IMR-90 (cell line): Measurements from ENCODE around the gene LRG1. TPM values are rescaled to one million over a fixed set of nuclear protein-coding genes. Genes with fewer than 3 reads are reported as not detected.

Experiments
- ATAC-seq: fragments of 200-7000 bp; cut with Tn5 transposase; 2 replicates; pipeline ENCODE4 v1.9.1; 2020; ENCODE audit warnings: low read depth, mild to moderate bottlenecking, moderate library complexity
- BruUV-seq: library from RNA; stranded (reverse); fragments of 400-500 nt; replicated peaks from 2 replicates; lab custom pipeline; 2021; lab: Mats Ljungman, UMichigan
- CTCF ChIA-PET: fragments of 300-600 bp; formaldehyde crosslinking; extraction: SDS; loops from one replicate; lab custom pipeline; 2021; ENCODE audit warnings: antibody characterized with exemption; lab: Yijun Ruan, JAX
- POLR2A ChIA-PET: fragments of 300-600 bp; sonication (Branson Sonifier 250); formaldehyde crosslinking; loops from one replicate; lab custom pipeline; 2022; ENCODE audit warnings: antibody characterized with exemption; ENCODE audit not compliant: unreplicated experiment; lab: Charles Lee
- DNase-seq: peaks from one replicate; pipeline ENCODE4 v3.0.0; 2013
- H2AFZ ChIP-seq: replicated peaks from 2 replicates; pipeline ENCODE3; 2013; ENCODE audit warnings: low read length, mild to moderate bottlenecking; ENCODE audit not compliant: poor library complexity
- H2AK5ac ChIP-seq: 2 replicates; pipeline ENCODE4 v1.6.1; 2013; ENCODE audit warnings: low read depth, low read length, inconsistent platforms
- H2AK9ac ChIP-seq: replicated peaks from 2 replicates; pipeline ENCODE3; 2013; ENCODE audit warnings: mild to moderate bottlenecking, low read depth, low read length, moderate library complexity; ENCODE audit not compliant: poor library complexity
- H2BK120ac ChIP-seq: 2 replicates; pipeline ENCODE4 v1.6.1; 2013; ENCODE audit warnings: low read depth, low read length, inconsistent platforms
- H2BK15ac ChIP-seq: 3 replicates; pipeline ENCODE4 v1.6.1; 2013; ENCODE audit warnings: low read depth, low read length, inconsistent platforms
- H2BK20ac ChIP-seq: 2 replicates; pipeline ENCODE4 v1.6.1; 2013; ENCODE audit warnings: low read depth, mild to moderate bottlenecking, inconsistent platforms, low read length, moderate library complexity
- H2BK5ac ChIP-seq: 2 replicates; pipeline ENCODE4 v1.6.1; 2013; ENCODE audit warnings: mild to moderate bottlenecking, low read depth, low read length, inconsistent platforms; ENCODE audit not compliant: poor library complexity, severe bottlenecking
- H3K14ac ChIP-seq: replicated peaks from 2 replicates; pipeline ENCODE4 v1.6.1; 2013; ENCODE audit warnings: low read depth, low read length, inconsistent platforms
- H3K18ac ChIP-seq: 2 replicates; pipeline ENCODE4 v1.6.1; 2013; ENCODE audit warnings: low read depth, low read length, control low read depth
- H3K23ac ChIP-seq: 2 replicates; pipeline ENCODE4 v1.6.1; 2013; ENCODE audit warnings: low read depth, low read length, inconsistent platforms
- H3K27ac ChIP-seq: 2 replicates; pipeline ENCODE4 v1.5.1; 2013; ENCODE audit warnings: mild to moderate bottlenecking, control low read depth, low read length; ENCODE audit not compliant: insufficient read depth
- H3K27me3 ChIP-seq: 2 replicates; pipeline ENCODE4 v1.6.1; 2013; ENCODE audit warnings: low read length; ENCODE audit not compliant: control insufficient read depth, insufficient read depth
- H3K36me3 ChIP-seq: 2 replicates; pipeline ENCODE4 v1.6.1; 2013; ENCODE audit warnings: low read length, mixed read lengths; ENCODE audit not compliant: control insufficient read depth, insufficient read depth
- H3K4ac ChIP-seq: 2 replicates; pipeline ENCODE4 v1.6.1; 2013; ENCODE audit warnings: low read depth, low read length, inconsistent platforms
- H3K4me1 ChIP-seq: 2 replicates; pipeline ENCODE4 v1.6.1; 2013; ENCODE audit warnings: low read length, mixed read lengths; ENCODE audit not compliant: control insufficient read depth, insufficient read depth
- H3K4me2 ChIP-seq: 2 replicates; pipeline ENCODE4 v1.6.1; 2013; ENCODE audit warnings: low read depth, mild to moderate bottlenecking, control low read depth, low read length, moderate library complexity
- H3K4me3 ChIP-seq: 2 replicates; pipeline ENCODE4 v1.5.1; 2013; ENCODE audit warnings: low read depth, mild to moderate bottlenecking, control low read depth, low read length, moderate library complexity; ENCODE audit not compliant: insufficient read depth
- H3K56ac ChIP-seq: 2 replicates; pipeline ENCODE4 v1.6.1; 2013; ENCODE audit warnings: low read length, inconsistent platforms; ENCODE audit not compliant: insufficient read depth; ENCODE audit errors: extremely low read depth
- H3K79me1 ChIP-seq, 2 experiments: 2 replicates each; pipeline ENCODE4 v1.6.1; 2013; ENCODE audit warnings: low read length in 2 of 2, inconsistent platforms in 1 of 2, low read depth in 1 of 2
- H3K9ac ChIP-seq: 2 replicates; pipeline ENCODE4 v1.6.1; 2013; ENCODE audit warnings: low read depth, low read length, control low read depth
- H3K9me1 ChIP-seq: 2 replicates; pipeline ENCODE4 v1.6.1; 2013; ENCODE audit warnings: low read length, inconsistent platforms; ENCODE audit not compliant: insufficient read depth
- H3K9me3 ChIP-seq: 2 replicates; pipeline ENCODE4 v1.6.1; 2013; ENCODE audit warnings: low read length; ENCODE audit not compliant: control insufficient read depth, insufficient read depth
- H4K20me1 ChIP-seq: 2 replicates; pipeline ENCODE4 v1.6.1; 2013; ENCODE audit warnings: low read length, inconsistent platforms; ENCODE audit not compliant: insufficient read depth
- H4K5ac ChIP-seq: 2 replicates; pipeline ENCODE4 v1.6.1; 2013; ENCODE audit warnings: mild to moderate bottlenecking, low read depth, low read length, control low read depth
- H4K8ac ChIP-seq, 2 experiments: 2 replicates each; pipeline ENCODE4 v1.6.1; 2013; ENCODE audit warnings: low read depth in 2 of 2, low read length in 2 of 2, control low read depth in 1 of 2, inconsistent platforms in 1 of 2
- H4K91ac ChIP-seq: 2 replicates; pipeline ENCODE4 v1.6.1; 2013; ENCODE audit warnings: low read depth, low read length, inconsistent platforms; ENCODE audit not compliant: insufficient read depth
- MXI1 ChIP-seq: IDR thresholded peaks from 2 replicates; pipeline ENCODE4 v1.6.1; 2012; ENCODE audit warnings: low read depth, mild to moderate bottlenecking, low read length, moderate library complexity, borderline replicate concordance
- NFE2L2 ChIP-seq: fragments of 150-350 bp; IDR thresholded peaks from 2 replicates; pipeline ENCODE4 v1.6.1; 2016; ENCODE audit warnings: low read depth, mild to moderate bottlenecking, low read length
- RAD21 ChIP-seq: IDR thresholded peaks from 2 replicates; pipeline ENCODE4 v1.6.1; 2012; ENCODE audit warnings: low read length, improper control_type of control experiment
- WGBS, 2 experiments: methylation state at CpG; one replicate each; pipeline versions ENCODE4 v1.1.5 to v1.1.7; 2013; ENCODE audit warnings: missing lambda C conversion rate in 2 of 2; ENCODE audit not compliant: insufficient read length in 1 of 2; ENCODE audit errors: extremely low coverage in 2 of 2; 5-methylcytosine and 5-hydroxymethylcytosine counted together
- dilution Hi-C: fragments of 300-500 bp; cut with HindIII; formaldehyde crosslinking; loops from one replicate; pipeline ENCODE4 v1.14.3; 2018; ENCODE audit warnings: low sequenced_read_pairs; ENCODE audit not compliant: unreplicated experiment
- in situ Hi-C: fragments of 300-500 bp; cut with MboI; formaldehyde crosslinking; loops from 3 replicates; pipeline ENCODE4 v1.14.3; 2019; ENCODE audit warnings: low sequenced_read_pairs, inconsistent platforms, mixed read lengths
- intact Hi-C: fragments of 100-400 bp; cut with micrococcal nuclease; formaldehyde crosslinking; loops from 2 replicates; pipeline ENCODE4 v1.10.0; 2022
- polyA plus RNA-seq, 3 experiments: library from polyadenylated mRNA; depleted of rRNA; stranded (reverse); fragments of >200 nt; gene quantifications; 2 replicates each; pipeline ENCODE4 v1.2.3, GENCODE V29; 2012; ENCODE audit warnings: low replicate concordance in 1 of 3
- total RNA-seq: library from RNA; depleted of rRNA; stranded (reverse); fragments of >200 nt; gene quantifications from 2 replicates; pipeline ENCODE4 v1.2.3, GENCODE V29; 2012
- TF ChIP-seq, protein P1 (sequence below): fragments of 150-350 bp; IDR thresholded peaks from 2 replicates; pipeline ENCODE4 v1.6.1; 2017; ENCODE audit warnings: mild to moderate bottlenecking, antibody characterized with exemption, low read length, low read depth

The LRG1 gene
- total and polyA plus RNA-seq, 2 of the 4 experiments (the other 2 are of a cell fraction), result not detected

DNA sequence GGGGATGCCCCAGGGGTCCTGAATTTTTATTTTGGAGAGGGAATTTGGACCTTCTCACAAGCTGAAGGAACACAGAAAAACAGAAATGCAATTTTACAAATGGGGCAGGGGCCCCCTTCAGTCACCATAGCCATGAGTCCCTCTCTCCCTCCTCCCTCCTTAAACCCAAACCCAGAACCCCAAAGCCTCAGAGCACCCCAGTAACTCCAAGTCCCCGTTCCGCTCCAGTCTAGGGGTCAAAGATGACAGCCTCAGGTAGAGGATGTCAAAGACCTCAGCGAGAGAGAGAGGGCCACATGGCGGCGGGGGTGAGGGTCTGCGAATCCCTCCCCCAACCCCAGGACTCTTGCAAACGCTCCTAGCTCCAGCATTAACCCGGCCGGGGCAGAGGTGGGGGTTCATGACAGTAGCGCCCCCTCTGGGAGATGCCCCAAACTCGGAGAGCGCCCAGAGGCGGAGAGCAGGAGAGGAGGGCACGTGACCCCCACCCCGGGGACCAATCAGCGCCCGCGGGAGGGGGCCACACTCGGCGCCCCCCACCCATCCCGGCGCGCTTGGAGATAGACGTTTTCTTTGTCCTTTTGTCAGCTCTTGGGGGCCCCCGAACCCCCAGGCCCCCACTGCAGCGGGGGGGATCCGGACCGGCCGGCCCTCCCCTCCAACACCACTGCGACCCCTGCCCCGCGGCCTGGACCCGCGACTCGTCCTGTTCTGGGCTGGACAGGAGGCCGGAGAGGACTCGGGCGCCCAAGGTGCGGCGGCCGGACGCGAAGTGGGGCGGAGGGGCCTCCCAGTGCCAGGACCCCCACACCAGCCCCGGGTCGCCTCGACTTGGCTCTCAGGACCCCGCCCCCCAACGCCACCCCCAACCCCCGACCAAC lies 40.4 kb upstream of the LRG1 start:
- H4K5ac ChIP-seq, result no peak overlapping the region
- no peak overlapping the region for H2BK15ac ChIP-seq
- dilution Hi-C loops, result no loop called here
- H2BK5ac ChIP-seq, result no peak overlapping the region
- no peaks in the 10 kb centered on the region for H3K79me1 ChIP-seq
- ATAC-seq, result no peak
- ChIA-PET CTCF (interaction anchor here (0.6 to 0.9 kb wide), 2 partner anchors 13 to 88 kb away, joined by 3 to 5 read pairs; no protein-coding TSS in a partner anchor), POLR2A (no interaction called here)
- H3K27ac ChIP-seq, result no peak overlapping the region
- H4K20me1 ChIP-seq, result no peaks in the 10 kb centered on the region; the same call in 1 of the 2 replicates
- intact Hi-C loops, result no loop called here
- no TSS peak for BruUV-seq
- no peak overlapping the region for H4K8ac ChIP-seq
- no peak overlapping the region for H3K4ac ChIP-seq
- TF ChIP-seq, protein P1, sequence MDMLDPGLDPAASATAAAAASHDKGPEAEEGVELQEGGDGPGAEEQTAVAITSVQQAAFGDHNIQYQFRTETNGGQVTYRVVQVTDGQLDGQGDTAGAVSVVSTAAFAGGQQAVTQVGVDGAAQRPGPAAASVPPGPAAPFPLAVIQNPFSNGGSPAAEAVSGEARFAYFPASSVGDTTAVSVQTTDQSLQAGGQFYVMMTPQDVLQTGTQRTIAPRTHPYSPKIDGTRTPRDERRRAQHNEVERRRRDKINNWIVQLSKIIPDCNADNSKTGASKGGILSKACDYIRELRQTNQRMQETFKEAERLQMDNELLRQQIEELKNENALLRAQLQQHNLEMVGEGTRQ, result peak; percentile 62
- TF ChIP-seq MXI1 (no peak), RAD21 (no peak), NFE2L2 (no peak)
- H3K9ac ChIP-seq, result no peak overlapping the region
- no peak overlapping the region for H2AFZ ChIP-seq
- no peak overlapping the region for H2AK9ac ChIP-seq
- no peaks in the 10 kb centered on the region for H3K9me1 ChIP-seq
- H3K4me1 ChIP-seq, result peaks cover 7% of the 10 kb centered on the region
- 8% methylated on average over 7 of the region's 50 CpGs; no CpG with 5 or more reads in 1 of the 2 experiments for WGBS, 2 experiments
- H3K4me2 ChIP-seq, result no peak overlapping the region
- H3K27me3 ChIP-seq, result peaks cover 44% of the 10 kb centered on the region
- H4K91ac ChIP-seq, result no peak overlapping the region
- in situ Hi-C loops, result no loop called here
- H3K14ac ChIP-seq, result no peak overlapping the region
- H3K23ac ChIP-seq, result no peak overlapping the region
- no peak for DNase-seq
- H3K4me3 ChIP-seq, result no peak overlapping the region
- no peak overlapping the region for H2BK120ac ChIP-seq
- H3K36me3 ChIP-seq, result no peaks in the 10 kb centered on the region
- no peak overlapping the region for H3K18ac ChIP-seq
- no peak overlapping the region for H3K56ac ChIP-seq
- H2BK20ac ChIP-seq, result no peak overlapping the region
- H2AK5ac ChIP-seq, result no peak overlapping the region
- H3K9me3 ChIP-seq, result no peaks in the 10 kb centered on the region
